COLO829 (cell line): ENCODE data around the gene ZSCAN2.
"Not testable (repeated sequence)": the region's sequence is repeated elsewhere in the genome, so short reads cannot be mapped to it uniquely, and the experiment has no call there.

Source experiments
- DNase-seq: peaks from one replicate; pipeline ENCODE4 v3.0.0; 2012; ENCODE audit warnings: low spot score

Gene ZSCAN2

GRCh38 chr15:84600687-84601554, at the start of gene ZSCAN2:
TSS of gene ZSCAN2 (plus strand) at chr15:84601009. CDS start at chr15:84603928, 2,919 bp downstream.
- peak; percentile 96 for DNase-seq

- not testable (repeated sequence) for DNase-seq
These were observed 49.2 kb upstream of the ZSCAN2 start for GRCh38 chr15:84551624-84552023.

- no peak for DNase-seq
These were observed 47.9 kb upstream of the ZSCAN2 start for GRCh38 chr15:84552896-84553295.

- DNase-seq: not testable (repeated sequence)
These were observed 44.1 kb upstream of the ZSCAN2 start for GRCh38 chr15:84556690-84557089.

GRCh38 chr15:84568021-84568420, 32.8 kb upstream of the ZSCAN2 start:
- DNase-seq: not testable (repeated sequence)

DNA sequence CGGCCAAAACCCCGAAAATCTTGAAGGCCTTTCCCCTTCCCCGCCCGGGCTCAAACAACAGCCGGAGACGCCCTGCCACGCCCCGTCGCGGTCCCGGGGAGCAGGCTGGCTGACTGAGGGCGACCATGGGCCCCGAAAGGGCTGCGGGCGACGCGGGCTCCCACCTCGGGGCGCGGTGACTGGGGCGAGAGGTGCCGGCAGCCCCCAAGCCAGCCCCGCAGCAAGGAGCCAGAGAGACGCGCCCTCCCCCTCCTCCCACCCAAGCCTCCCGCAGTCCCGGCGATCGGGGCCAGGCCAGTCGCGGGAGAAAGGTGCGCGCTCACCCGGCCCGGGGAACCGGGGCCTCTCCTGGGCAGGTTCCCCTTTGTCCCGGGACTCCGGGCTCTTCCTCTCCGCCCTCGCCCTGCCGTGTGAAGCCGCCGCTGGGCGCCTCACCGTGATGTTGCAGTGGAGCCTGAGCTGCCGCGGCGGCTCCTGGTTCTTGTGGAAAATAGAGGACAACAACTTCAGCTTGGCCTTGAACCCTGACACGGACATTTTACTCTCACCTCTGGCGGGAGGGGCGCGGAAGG, 30.6 kb upstream of the ZSCAN2 start:
- DNase-seq: no peak

DNA sequence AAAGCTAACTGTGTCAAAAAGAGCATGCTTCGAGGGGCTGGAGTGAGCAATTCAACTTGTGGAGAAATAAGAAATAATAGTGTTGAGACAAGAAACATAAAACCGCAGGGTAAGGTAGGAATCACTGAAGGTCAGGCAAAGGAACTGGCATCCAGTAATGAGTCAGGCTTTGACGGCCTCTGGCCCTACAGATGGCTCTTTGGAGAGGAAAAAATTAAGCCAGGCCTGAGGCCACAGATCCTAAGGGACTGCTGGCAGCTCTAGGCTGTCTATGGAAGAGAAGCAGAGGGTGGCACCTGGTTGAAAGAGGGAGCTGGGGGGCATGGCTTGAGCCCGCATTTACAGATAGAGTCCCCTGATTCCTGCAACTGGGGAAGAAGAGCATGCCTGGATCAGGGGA, 28.6 kb upstream of the ZSCAN2 start:
- no peak for DNase-seq

GRCh38 chr15:84575493-84575892, 25.3 kb upstream of the ZSCAN2 start:
- no peak for DNase-seq

DNA sequence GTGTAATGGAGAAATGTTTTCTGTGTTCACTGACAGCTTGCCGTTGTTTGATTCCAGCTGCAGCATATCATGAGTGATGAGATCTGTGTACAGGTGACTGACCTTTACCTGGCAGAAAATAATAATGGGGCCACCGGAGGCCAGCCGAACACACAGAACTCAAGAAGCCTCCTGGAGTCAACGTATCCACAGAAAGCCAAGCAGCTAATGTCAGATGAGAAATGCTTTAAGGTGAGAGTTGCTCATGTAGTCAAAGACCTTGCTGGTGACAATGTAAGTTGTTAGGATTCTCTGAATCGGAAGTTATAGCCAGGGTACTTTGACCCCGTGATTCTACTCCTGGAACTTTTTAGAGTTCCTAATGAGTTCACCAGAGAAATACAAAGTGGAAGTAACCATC, 22.9 kb upstream of the ZSCAN2 start:
- not testable (repeated sequence) for DNase-seq

GRCh38 chr15:84579261-84579721, 21.5 kb upstream of the ZSCAN2 start:
- DNase-seq: not testable (repeated sequence)

GRCh38 chr15:84581676-84582428, 19.0 kb upstream of the ZSCAN2 start:
- DNase-seq: not testable (repeated sequence)

DNA sequence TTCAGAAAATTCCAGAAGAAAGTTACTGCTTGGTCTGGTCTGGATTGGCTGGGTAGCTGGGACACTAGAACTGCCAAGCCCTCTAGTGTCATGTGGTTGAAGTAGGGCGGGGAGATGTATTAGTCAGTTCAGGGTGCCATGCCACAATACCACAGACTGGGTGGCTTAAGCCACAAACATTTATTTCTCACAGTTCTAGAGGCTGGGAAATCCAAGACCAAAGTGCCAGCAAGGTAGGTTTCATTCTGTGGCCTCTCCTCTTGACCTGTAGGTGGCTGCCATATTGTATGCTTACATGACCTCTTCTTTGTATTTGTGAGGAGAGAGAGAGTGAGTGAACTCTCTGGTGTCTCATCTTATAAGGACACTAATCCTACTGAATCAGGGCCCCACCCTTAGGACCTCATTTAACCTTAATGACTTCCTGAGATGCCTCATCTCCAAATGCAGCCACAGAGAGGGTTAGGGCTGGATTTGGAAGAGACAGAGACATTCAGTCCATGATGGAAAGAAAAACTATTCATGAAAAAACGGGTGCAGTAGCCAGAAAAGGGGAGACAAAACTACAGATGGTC, 18.1 kb upstream of the ZSCAN2 start:
- DNase-seq: no peak

DNA sequence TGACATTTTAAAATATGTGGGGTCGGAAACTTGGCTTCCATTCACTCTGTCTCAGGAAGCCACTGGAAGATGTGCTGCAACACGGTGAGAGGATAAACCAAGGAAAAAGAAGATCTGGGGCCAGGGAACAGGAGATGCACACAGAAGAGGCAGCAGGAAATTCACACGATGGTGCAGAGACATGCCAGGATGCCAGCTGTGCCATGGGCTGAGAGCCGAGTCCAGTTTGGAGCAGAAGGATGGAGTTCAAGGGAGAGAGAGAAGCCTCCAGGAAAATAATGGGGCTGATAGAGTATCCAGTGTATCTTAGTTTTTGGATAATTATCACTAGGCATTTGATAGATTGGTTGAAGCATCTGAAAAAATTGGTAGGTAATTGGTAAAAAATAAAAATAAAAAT, 16.9 kb upstream of the ZSCAN2 start:
- not testable (repeated sequence) for DNase-seq

DNA sequence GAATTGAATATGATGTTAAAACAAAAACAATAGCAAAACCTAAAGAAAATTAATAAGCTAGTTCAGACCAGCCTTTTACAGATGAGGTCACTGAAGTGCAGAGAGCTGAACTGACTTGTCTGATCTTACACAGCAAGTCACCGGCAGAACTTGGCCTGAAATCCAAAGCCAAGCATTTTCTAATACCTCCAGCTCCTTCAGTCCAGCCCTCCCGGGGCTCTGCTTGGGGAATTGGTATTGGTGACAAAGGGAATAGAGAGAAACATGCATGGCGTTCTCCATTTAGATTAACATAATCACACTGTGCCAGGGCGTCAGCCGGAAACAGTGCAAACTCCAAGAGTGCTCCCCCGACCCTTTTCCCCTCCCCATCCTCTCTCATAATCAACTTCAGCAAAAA, 14.1 kb upstream of the ZSCAN2 start:
- DNase-seq: no peak

GRCh38 chr15:84588053-84588874, 12.5 kb upstream of the ZSCAN2 start:
- DNase-seq: peak; percentile 94

DNA sequence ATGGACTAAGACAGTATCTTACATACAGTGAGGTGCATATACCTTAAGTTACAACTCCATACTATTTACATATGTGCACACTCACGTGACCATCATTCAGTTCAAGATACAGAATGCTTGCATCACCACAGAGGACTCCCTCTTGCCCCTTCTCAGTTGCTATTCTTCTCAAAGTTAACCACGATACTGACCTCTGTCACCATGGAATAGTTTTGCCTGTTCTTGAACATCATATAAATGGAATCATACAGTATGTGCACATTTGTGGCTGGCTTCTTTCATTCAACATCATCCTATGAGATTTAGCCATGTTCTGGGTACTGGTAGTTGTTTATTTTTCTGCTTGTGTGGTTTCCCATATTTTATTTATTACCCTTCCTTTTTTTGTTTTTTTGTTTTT, 10.4 kb upstream of the ZSCAN2 start:
- no peak for DNase-seq

GRCh38 chr15:84591815-84592214, 9.0 kb upstream of the ZSCAN2 start:
- DNase-seq: no peak

DNA sequence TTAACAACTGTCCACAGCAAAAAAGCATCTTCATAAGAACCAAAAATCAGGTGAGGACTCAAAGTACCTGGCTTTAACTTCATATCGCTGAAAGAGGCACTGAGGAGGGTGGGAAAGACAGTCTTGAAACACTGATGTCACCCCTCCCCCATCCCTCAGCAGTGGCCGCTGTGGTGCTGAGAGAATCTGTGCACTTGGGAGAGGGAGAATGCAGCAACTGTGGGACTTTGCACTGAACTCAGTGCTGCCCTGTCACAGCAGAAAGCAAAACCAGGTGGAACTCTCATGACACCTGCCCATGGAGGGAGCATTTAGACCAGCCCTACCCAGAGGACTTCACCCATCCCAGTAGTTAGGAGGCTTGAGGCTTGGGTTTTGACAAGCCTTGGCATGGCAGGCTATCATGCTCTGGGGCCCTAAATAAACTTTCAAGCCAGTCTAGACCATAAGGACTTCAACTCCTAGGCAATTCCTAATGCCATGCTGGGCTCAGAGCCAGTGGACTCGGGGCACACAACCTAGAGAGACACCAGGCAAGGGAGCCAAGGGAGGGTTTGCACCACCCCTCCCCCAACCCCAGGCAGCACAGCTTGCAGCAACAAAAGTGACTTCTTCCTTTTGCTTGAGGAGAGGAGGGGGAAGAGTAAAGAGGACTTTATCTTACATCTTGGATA, 6.1 kb upstream of the ZSCAN2 start:
- no peak for DNase-seq

- no peak for DNase-seq
These were observed 5.1 kb upstream of the ZSCAN2 start for GRCh38 chr15:84595660-84596059.

- DNase-seq: no peak
These were observed 3.5 kb upstream of the ZSCAN2 start for GRCh38 chr15:84597296-84597695.

- peak; percentile 65 for DNase-seq
These were observed 2.6 kb upstream of the ZSCAN2 start for GRCh38 chr15:84598250-84598649.
